HG03457 (cell line): Measurements from ENCODE around the gene PITHD1.
A peak's percentile ranks its signal among the peaks of the same experiment; 100 is the strongest.
"Not testable (repeated sequence)": the region's sequence is repeated elsewhere in the genome, so short reads cannot be mapped to it uniquely, and the experiment has no call there.

ENCODE experiments used
- ATAC-seq: cut with Tn5 transposase; IDR thresholded peaks from one replicate; pipeline ENCODE4 v1.9.1; 2021; ENCODE audit warnings: moderate number of reproducible peaks; ENCODE audit not compliant: unreplicated experiment

PITHD1 gene

DNA sequence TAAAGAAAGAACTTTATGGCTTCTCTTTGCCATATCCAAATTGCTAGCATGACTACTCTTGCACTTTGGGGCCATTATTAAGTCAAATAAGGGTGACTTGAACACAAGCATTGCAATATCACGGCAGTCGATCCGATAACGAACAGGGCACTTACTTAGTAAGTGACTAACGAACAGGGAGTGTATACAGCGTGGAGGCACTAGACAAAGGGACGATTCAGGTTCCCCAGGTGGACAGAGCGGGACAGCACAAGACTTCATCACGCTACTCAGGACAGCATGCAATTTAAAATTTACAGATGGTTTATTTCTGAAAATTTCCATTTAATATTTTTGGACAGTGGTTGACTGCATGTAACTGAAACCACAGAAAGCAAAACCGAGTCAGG is 5.4 kb upstream of the PITHD1 start:
- no peak for ATAC-seq

DNA sequence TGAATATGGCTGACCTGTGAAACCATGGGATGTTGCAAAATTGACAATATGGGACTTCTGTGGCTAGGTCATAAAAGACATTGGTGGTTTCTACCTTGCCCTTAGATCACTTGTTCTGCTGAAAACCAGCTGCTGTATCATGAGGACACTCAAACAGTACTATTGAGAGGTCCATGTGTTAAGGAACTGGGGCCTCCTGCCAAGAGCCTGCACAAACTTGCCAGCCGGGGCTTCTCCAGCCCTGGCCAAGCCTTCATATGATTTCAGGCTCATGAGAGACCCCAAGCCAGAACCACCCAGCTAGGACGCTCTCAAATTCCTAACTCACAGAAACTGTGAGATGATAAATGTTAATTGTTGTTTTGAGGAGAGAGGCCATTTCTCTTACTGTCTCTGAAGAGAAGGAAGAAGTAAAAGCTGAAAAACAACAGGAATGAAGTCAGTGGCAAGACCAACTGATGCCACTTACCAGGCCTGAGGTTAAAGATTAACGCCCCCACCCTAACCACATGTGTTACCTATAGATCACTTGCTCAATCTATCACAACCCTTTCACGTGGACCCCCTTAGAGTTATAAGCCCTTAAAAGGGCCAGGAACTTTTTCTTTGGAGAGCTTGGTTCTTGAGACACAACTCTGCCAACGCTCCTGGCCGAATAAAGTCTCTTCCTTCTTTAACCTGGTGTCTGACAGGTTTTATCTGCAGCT is 3.9 kb upstream of the PITHD1 start:
- no peak for ATAC-seq

DNA sequence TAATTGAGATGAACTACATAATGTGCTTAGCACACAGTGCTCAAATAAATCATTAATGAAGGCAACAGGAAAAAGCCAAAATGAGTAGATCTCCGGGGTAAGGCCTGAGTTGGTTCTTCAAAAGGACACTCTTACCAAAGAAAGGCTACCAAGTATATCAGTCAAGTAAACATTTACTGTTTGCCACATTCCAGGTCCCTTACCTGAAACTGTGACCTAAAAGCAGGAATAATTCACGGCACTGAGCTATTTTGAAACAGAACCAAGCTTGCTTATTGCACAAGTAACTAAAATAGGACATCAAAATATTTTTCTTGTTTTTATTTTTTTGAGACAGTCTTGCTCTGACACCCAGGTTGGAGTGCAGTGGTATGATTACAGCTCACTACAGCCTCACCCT is 2.0 kb upstream of the PITHD1 start:
- ATAC-seq, result no peak

DNA sequence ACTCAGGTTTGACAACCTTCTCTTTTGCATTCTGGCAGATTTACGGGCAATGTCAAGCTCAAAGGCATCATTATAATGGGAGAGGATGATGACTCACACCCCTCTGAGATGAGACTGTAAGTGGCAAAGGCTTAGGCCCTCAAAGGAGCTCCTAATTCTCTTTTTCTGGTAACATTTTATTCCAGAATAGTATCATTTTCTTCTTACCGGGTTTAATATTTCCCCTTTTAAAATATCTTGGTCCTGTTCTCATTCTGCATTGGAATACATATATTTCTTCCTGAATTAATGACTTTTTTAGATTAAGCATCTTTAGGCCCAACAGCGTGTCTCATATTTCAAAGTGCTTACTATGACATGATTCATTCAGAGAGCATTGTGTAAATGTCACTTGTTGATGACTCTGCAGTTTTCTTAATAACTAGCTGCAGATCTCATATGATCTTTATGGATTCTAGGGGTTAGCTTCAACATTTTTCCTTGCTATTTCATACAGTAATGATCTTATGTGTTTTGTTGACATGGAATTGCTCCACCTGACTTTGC is 1.7 kb downstream of the PITHD1 start:
- ATAC-seq, result no peak

DNA sequence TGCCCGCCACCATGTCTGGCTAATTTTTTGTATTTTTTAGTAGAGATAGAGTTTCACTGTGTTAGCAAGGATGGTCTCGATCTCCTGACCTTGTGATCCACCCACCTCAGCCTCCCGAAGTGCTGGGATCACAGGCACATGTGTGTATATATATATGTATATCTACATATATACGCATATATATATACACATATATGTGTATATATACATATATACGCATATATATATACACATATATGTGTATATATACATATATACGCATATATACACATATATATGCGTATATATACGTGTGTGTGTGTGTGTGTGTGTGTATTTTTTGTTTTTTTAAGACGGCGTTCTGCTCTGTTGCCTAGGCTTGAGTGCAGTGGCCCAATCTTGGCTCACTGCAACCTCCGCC is 4.9 kb downstream of the PITHD1 start:
- not testable (repeated sequence) for ATAC-seq

DNA sequence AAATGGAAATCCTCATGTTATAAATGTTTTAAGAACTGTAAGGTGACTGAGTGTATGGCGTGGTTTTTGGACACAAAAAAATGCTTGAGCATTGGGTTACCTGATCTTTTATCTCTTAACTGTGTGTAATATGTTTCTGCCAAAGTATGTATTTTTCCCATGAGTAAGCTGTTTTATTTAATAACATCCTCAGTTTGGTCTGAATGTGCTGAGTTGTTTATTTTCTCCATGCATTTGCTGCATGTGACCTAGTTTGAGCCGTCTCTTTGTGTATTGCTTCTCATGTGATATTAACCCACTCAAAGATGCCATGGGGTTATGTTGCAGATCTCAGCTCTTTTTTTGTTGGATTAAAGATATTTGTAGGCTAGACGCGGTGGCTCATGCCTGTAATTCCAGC is 6.6 kb downstream of the PITHD1 start:
- no peak for ATAC-seq

DNA sequence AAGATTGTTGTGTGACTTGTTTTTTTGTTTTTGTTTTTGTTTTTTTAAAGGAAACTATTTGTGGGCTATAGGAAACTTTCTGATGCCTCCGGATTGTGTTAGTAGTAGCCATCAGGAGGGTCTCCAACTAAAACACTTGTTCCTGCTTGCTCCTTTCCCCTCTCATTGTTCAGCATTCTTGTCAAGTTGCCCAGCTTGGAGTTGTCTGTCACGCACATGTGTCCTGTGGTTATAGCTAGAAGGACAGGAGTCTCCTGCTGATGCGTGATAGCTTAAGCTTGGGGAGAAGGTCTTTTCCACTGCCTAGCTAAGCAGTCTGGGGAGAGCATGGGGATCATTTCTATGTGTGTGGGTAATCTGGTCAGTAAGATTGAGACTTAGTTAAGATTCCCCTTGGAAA is 9.5 kb downstream of the PITHD1 start:
- no peak for ATAC-seq

DNA sequence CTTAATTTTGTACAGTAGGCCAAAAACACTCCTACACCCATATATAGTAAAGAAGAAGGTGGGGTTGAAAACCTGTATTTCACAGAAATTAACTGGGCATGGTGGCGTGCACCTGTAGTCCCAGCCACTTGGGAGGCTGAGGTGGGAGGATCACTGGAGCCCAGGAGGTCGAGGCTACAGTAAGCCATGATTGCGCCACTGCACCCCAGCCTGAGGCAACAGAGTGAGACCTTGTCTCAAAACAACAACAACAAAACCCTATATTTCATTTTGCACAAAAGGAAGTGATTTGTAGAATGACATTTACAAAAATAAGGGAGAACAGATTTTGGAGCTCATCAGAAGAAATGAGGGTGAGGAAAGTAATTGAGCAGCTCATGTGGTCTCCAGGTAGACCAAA is 10.5 kb downstream of the PITHD1 start:
- ATAC-seq, result no peak

DNA sequence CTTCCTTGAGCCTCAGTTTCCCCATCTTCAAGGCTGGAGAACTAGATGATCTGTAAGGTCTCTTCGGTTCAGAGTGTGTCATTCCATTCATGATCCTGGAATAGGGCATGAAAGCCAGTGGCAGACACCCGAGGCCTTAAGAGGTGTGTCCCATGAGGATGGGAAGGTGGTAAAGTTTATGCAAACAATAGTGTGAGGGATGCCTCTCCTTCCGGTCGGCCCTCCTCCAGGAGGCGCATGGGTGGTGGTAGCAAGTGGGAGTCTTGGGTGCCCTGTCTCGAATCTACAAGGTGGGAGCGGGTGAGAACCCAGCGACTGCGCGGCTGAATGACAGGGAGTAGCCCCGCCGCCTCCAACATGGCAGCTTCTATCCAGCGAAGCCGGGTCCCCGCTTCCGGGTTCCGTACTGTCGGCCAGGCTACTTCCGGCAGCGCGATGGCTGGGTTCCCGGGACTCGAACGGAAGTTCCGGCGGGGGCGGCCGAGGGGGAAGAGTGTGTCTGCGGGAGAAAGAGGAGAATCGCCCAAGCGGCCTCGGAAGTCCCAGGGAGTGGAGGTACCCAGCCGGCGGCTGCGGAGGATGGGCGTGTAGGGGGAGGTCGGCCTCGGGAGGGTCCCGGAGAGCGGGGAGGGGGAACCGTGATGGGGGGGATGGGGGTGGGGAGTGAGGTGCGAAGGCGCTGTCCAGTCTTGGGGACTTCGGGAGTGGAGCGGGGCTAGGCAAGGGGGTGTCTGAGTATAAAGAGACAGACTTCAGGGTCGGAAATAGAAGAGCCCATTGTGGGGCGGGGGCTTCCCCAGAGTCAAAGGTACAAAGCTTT is 12.7 kb downstream of the PITHD1 start, which contains the start of gene LYPLA2:
Gene LYPLA2 (plus strand): TSS at position 450 of the 820 bp plus-strand sequence. CDS start 1,538 bp downstream, outside the sequence.
- peak; percentile 46 for ATAC-seq

DNA sequence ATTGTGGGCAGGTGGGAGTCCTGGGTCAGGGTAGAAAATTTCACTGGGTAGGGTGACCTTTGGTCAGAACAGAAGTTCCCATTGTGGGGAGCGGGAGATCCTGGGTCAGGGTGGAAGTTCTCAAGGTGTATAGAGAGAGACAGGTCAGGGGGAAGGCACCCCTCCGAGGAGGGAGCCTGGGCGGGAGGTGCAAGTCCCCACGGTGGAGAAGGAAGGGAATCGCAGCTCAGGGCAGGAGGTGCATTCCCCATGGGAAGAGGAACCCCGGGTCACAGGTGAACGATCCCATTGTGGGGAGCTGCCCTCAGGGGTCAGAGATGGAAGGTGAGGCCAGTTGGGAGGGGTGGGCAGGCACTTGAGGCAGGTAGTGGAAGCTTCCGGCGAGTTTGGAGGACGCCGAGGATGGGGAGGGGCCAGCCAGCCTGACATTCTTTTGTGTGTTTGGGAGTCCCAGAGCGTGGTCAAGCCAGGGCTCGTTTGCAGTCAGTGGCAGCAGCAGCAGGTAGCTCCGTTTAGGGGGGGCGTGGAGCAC is 13.4 kb downstream of the PITHD1 start:
- no peak for ATAC-seq

DNA sequence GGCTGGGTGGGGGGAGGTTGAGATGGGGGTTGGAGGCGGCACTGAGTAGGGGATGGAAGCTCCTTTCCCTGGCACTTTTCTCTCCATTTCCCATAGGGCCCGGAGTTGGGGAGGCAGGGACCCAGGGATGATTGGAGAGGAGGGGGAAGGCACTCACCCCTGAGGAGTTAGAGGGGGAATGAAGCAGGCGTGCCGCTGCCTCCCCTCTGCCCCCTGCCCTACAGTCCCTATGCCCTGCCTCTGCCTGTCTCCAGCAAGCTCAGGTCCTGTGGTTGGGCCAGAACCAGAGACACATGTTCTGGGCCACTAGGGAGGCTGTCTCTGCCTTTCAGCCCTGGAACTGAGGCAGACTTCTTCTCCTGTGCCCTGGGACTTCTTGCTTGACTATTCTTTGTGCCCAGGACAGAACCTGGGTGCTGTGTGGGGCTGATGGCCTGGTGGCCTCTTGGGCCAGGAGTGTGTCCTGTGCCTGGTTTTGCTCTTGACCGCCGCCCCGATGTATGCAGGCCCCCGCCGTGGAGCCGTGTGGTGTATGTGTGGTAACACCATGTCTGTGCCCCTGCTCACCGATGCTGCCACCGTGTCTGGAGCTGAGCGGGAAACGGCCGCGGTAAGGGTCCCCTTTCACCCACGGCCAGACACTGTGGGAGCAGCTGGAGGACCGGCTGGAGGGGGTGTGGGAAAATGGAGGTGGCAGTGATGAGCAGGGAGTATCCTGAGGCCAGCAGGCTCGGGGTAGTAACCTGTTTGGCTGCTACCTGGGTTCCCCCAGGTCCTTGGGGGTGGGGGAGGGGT is 14.1 kb downstream of the PITHD1 start:
- ATAC-seq, result no peak

DNA sequence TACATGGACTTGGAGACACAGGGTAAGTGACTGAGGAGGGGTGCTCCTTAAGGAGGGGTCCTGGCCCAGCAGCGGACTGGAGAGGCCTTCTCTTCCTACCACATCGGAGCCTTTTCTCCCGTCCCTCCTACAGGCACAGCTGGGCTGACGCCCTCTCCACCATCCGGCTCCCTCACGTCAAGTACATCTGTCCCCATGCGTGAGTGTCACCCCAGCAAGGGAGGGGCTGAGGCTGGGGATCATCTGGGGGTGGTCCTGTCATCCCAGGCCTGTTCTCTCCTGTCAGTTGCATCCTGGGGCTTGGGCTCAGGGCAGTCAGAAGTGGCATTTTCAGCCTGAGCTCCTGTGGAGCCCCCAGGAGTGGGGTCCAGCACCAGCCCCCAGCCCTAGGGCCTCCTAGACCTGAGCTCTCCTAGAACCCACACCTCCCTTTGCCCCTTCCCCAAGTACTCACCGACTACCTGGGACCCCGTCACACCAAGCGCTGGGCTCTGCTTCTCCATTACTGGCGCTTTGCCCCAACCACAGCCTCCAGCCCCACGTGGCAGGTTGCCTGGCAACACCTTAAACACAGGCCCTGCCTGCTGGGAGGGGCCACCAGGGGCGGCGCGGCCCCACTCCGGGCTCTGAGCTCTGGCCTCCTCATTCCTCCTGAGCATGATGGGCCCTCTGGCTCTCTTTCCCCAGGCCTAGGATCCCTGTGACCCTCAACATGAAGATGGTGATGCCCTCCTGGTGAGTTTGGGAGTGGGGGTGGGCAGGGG is 15.0 kb downstream of the PITHD1 start:
- no peak for ATAC-seq

DNA sequence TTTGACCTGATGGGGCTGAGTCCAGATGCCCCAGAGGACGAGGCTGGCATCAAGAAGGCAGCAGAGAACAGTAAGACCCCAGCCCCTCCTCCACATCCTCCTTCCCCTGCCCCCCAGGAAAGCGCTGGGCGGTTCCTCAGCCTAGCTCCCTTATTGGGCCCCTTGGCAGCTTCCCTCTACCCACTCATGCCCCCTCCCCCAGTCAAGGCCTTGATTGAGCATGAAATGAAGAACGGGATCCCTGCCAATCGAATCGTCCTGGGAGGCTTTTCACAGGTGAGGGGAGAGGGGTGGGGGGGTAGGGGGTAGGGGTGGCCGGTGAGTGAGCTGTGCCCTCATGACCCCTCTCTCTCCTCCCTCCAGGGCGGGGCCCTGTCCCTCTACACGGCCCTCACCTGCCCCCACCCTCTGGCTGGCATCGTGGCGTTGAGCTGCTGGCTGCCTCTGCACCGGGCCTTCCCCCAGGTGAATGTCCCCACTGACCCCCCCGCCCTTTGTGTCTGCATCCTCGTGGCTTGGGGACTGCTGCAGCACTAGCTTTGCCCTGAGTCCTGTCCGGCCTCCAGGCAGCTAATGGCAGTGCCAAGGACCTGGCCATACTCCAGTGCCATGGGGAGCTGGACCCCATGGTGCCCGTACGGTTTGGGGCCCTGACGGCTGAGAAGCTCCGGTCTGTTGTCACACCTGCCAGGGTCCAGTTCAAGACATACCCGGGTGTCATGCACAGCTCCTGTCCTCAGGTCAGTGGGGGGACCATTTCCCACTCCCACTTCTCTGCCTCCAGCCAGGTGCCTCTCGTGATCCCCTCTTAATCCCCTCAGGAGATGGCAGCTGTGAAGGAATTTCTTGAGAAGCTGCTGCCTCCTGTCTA is 15.9 kb downstream of the PITHD1 start:
- ATAC-seq, result no peak

DNA sequence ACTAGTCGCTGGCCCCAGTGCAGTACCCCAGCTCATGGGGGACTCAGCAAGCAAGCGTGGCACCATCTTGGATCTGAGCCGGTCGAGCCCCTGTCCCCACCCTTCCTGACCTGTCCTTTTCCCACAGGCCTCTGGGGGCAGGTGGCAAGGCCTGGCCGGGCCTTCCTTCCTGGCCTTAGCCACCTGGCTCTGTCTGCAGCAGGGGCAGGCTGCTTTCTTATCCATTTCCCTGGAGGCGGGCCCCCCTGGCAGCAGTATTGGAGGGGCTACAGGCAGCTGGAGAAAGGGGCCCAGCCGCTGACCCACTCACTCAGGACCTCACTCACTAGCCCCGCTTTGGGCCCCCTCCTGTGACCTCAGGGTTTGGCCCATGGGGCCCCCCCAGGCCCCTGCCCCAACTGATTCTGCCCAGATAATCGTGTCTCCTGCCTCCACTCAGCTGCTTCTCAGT is 16.5 kb downstream of the PITHD1 start:
- ATAC-seq, result not testable (repeated sequence)

DNA sequence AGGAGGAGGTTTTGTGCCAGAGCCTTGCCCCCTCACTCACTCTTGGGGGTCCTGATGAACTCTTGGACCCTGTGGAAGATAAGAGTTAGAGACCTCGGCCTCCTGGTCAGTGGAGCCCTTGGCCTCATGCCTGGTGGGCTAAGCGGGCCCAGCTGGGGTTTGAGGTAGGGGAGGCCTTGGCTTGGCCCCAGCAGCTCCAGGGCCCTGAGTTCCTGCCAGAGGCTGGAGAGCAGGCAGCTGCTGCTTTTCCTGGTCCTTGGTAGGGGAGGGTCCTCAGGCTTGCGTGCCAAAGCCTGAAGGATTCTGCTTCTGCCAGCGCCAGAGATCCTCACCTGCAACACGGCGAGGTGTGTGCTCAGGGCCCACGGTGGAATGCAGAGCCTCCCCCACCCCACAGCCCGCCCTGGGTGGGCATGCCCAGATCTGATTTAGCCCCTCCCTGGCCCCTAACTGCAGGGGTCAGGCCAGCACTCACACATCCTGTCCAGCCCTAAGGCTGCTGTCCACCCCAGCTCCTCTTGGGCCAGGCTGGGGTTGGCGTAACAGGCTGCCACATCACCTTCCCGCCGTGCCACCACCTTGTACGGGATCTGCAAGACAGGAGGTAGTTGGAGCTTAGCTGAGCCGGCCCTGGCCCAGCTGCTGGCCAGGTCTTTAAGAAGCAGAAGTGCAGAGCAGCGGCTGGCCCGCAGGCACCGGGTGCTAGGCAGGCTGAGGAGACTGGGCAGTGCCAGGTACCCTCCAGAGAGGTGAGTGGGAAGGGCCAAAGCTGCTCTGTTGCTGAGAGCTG is 17.7 kb downstream of the PITHD1 start:
- ATAC-seq, result no peak

DNA sequence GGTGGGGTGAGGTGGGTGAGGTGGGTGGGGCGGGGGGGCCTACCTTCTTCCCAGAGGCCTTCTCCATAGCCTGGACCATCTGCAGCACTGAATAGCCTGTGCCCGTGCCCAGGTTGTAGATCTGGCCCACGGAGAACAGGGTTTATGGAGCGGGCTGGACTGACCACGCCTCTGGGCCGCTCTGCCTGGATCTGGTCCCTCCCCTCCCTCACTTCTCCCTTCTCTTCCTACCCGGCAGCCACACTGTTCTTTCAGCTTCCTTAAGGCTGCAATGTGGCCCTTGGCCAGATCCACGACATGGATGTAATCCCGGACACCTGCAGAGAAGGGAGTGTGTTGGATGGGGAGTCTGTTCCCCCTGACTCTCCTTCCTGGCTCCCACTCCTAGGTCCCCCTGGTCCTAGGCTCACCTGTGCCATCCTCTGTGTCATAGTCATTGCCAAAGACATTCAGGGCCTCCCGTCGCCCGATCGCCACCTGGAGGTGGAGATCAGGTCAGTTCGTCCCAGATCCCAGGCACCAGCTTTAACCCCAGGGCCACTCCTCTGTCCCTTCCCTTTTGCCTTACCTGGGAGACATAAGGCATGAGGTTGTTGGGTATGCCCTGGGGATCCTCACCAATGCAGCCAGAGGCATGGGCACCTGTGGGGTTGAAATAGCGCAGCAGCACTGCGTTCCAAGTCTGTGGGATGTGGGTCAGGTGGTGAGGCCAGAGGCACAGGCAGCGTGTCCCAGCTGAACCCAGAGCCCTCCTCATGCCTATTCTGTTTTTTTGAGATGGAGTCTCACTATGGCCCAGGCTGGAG is 18.5 kb downstream of the PITHD1 start:
- ATAC-seq, result no peak
